HEK293 (cell line): ENCODE measurements around the gene ZNF654.

Experiments
- CTCF ChIA-PET: fragments of 350-600 bp; formaldehyde crosslinking; extraction: SDS; loops from one replicate; lab custom pipeline; 2021; ENCODE audit warnings: antibody characterized with exemption; lab: Yijun Ruan, JAX
- POLR2A ChIA-PET: fragments of 300-600 bp; formaldehyde crosslinking; extraction: SDS; loops from one replicate; lab custom pipeline; 2020; ENCODE audit warnings: antibody characterized with exemption, inconsistent platforms; lab: Yijun Ruan, JAX
- H3K27ac ChIP-seq: fragments of 200-500 bp; sonication (Bioruptor generic); 2 replicates; pipeline ENCODE4 v1.5.1; 2014; ENCODE audit warnings: low read depth, low read length, control low read depth, inconsistent platforms; ENCODE audit errors: extremely low read depth
- H3K36me3 ChIP-seq, 2 experiments: fragments of 200-500 bp in 1 of 2; sonication (Bioruptor generic) in 1 of 2; 1 replicate in 1 of 2; 2 replicates in 1 of 2; pipeline ENCODE4 v1.5.1; 2014 to 2017; ENCODE audit warnings: inconsistent platforms in 2 of 2, low read length in 2 of 2; ENCODE audit not compliant: control insufficient read depth in 2 of 2, insufficient read depth in 1 of 2
- H3K4me1 ChIP-seq: fragments of 200-500 bp; sonication (Bioruptor generic); 2 replicates; pipeline ENCODE4 v1.5.1; 2014; ENCODE audit warnings: mild to moderate bottlenecking, low read length, inconsistent platforms; ENCODE audit not compliant: control insufficient read depth, insufficient read depth
- H3K4me3 ChIP-seq: 2 replicates; pipeline ENCODE4 v1.5.1; 2011; ENCODE audit warnings: low read depth, mild to moderate bottlenecking, control low read depth, low read length, moderate library complexity
- H3K9me3 ChIP-seq: fragments of 200-500 bp; sonication (Bioruptor generic); 2 replicates; pipeline ENCODE4 v1.5.1; 2014; ENCODE audit warnings: low read depth, low read length, inconsistent platforms; ENCODE audit not compliant: control insufficient read depth, insufficient read depth
- PRDM1 ChIP-seq: fragments of 450-650 bp; formaldehyde crosslinking; IDR thresholded peaks from 2 replicates; pipeline ENCODE4; 2016; ENCODE audit warnings: missing biosample characterization, missing genetic modification characterization
- ZBTB20 ChIP-seq: fragments of 450-650 bp; formaldehyde crosslinking; IDR thresholded peaks from 2 replicates; pipeline ENCODE4 v1.5.1; 2016; ENCODE audit warnings: missing biosample characterization, missing genetic modification characterization
- ZBTB48 ChIP-seq: fragments of 450-650 bp; formaldehyde crosslinking; IDR thresholded peaks from 2 replicates; pipeline ENCODE4 v1.5.1; 2016; ENCODE audit warnings: missing biosample characterization, missing genetic modification characterization
- ZBTB8A ChIP-seq: fragments of 450-650 bp; formaldehyde crosslinking; IDR thresholded peaks from 2 replicates; pipeline ENCODE4 v1.5.1; 2016; ENCODE audit warnings: missing biosample characterization, missing genetic modification characterization
- ZEB2 ChIP-seq: fragments of 450-650 bp; formaldehyde crosslinking; IDR thresholded peaks from 2 replicates; pipeline ENCODE4 v1.5.1; 2016; ENCODE audit warnings: missing biosample characterization, missing genetic modification characterization
- ZFHX2 ChIP-seq: fragments of 450-650 bp; formaldehyde crosslinking; conservative IDR thresholded peaks from 2 replicates; pipeline ENCODE4 v1.5.1; 2016; ENCODE audit warnings: missing biosample characterization, missing genetic modification characterization
- ZNF202 ChIP-seq: fragments of 450-650 bp; formaldehyde crosslinking; IDR thresholded peaks from 2 replicates; pipeline ENCODE4 v1.5.1; 2016; ENCODE audit warnings: missing biosample characterization, missing genetic modification characterization, borderline replicate concordance
- ZNF211 ChIP-seq: fragments of 450-650 bp; formaldehyde crosslinking; IDR thresholded peaks from 2 replicates; pipeline ENCODE4 v1.5.1; 2016; ENCODE audit warnings: low read depth, missing biosample characterization, missing genetic modification characterization
- ZNF266 ChIP-seq: fragments of 450-650 bp; formaldehyde crosslinking; IDR thresholded peaks from 2 replicates; pipeline ENCODE4 v1.5.1; 2016; ENCODE audit warnings: missing biosample characterization, missing genetic modification characterization, low read depth
- ZNF324 ChIP-seq: fragments of 450-650 bp; formaldehyde crosslinking; IDR thresholded peaks from 2 replicates; pipeline ENCODE4 v1.5.1; 2016; ENCODE audit warnings: missing biosample characterization, missing genetic modification characterization
- ZNF341 ChIP-seq: fragments of 450-650 bp; formaldehyde crosslinking; IDR thresholded peaks from 2 replicates; pipeline ENCODE4; 2016; ENCODE audit warnings: low read depth, missing biosample characterization, missing genetic modification characterization
- ZNF354C ChIP-seq: fragments of 450-650 bp; formaldehyde crosslinking; IDR thresholded peaks from 2 replicates; pipeline ENCODE4 v1.5.1; 2016; ENCODE audit warnings: missing biosample characterization, missing genetic modification characterization, low read depth, borderline replicate concordance
- ZNF501 ChIP-seq: fragments of 450-650 bp; formaldehyde crosslinking; IDR thresholded peaks from 2 replicates; pipeline ENCODE4 v1.5.1; 2016; ENCODE audit warnings: missing biosample characterization, missing genetic modification characterization
- ZNF549 ChIP-seq: fragments of 450-650 bp; IDR thresholded peaks from 2 replicates; pipeline ENCODE4 v1.5.1; 2018; ENCODE audit warnings: missing biosample characterization, missing genetic modification characterization, mild to moderate bottlenecking, inconsistent platforms, moderate library complexity
- ZNF785 ChIP-seq: fragments of 450-650 bp; formaldehyde crosslinking; IDR thresholded peaks from 2 replicates; pipeline ENCODE4 v1.5.1; 2016; ENCODE audit warnings: missing biosample characterization, missing genetic modification characterization
- ZXDB ChIP-seq: fragments of 450-650 bp; formaldehyde crosslinking; IDR thresholded peaks from 2 replicates; pipeline ENCODE4 v1.5.1; 2016; ENCODE audit warnings: missing biosample characterization, missing genetic modification characterization
- TF ChIP-seq, protein P1 (sequence below): fragments of 450-650 bp; formaldehyde crosslinking; conservative IDR thresholded peaks from 2 replicates; pipeline ENCODE4 v1.5.1; 2016; ENCODE audit warnings: low read depth, missing biosample characterization, missing genetic modification characterization
- TF ChIP-seq, protein P2 (sequence below): fragments of 450-650 bp; formaldehyde crosslinking; IDR thresholded peaks from 2 replicates; pipeline ENCODE4 v1.5.1; 2016; ENCODE audit warnings: missing biosample characterization, missing genetic modification characterization
- TF ChIP-seq, protein P3 (sequence below): fragments of 450-650 bp; IDR thresholded peaks from 2 replicates; pipeline ENCODE4 v1.5.1; 2018; ENCODE audit warnings: missing biosample characterization, mild to moderate bottlenecking, missing genetic modification characterization
- TF ChIP-seq, protein P4 (sequence below): fragments of 450-650 bp; formaldehyde crosslinking; IDR thresholded peaks from 2 replicates; pipeline ENCODE4 v1.5.1; 2017; ENCODE audit warnings: missing biosample characterization, missing genetic modification characterization
- TF ChIP-seq, protein P5 (sequence below): fragments of 450-650 bp; formaldehyde crosslinking; IDR thresholded peaks from 2 replicates; pipeline ENCODE4 v1.5.1; 2016; ENCODE audit warnings: missing biosample characterization, missing genetic modification characterization
- TF ChIP-seq, protein P6 (sequence below): fragments of 450-650 bp; formaldehyde crosslinking; IDR thresholded peaks from 2 replicates; pipeline ENCODE4 v1.5.1; 2016; ENCODE audit warnings: missing biosample characterization, missing genetic modification characterization
- TF ChIP-seq, protein P7 (sequence below): fragments of 450-650 bp; formaldehyde crosslinking; IDR thresholded peaks from 2 replicates; pipeline ENCODE4 v1.5.1; 2016; ENCODE audit warnings: missing biosample characterization, missing genetic modification characterization

Gene ZNF654

DNA sequence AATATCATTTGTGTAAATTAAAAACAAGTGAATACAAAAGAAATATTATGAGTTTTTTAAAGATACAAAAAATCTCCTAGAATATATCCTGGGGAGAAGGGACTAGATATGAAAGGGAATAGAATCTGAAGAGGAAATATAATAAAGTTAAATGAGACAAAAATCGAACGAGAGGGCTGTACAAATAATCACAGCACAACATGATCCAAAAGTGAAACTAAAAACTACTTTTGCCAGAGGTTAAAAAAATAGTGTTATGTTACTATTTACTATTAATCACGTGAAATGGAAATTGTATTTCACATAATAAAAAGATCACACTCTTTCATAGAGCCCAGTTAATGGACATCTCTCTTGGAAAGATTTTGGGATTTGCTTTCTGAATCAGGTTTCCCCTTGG, 28.8 kb upstream of the ZNF654 start (continued):
- TF ChIP-seq ZNF354C (tag by site-specific recombination), result no peak

DNA sequence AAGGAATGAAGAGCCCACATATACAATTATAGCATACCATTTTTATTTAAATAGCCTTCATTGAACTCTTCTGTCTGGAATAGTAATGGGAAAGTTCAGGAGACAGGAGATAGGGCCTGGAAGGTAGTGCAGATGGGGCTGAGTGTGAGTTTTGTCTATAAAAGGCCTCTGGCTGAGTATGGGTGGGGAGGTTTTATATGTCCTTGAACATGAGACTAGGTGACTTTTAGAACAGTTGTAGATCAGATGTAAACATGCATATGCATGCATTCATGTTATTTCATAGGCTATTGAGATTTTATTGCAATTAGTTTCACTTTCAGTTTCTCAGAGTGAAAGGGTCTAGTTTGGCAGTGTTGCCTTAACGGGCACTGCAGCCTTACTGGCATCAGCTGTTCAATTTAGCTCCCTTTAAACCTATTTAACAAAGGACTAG, 27.4 kb upstream of the ZNF654 start:
- Histone ChIP-seq H3K27ac (no peak overlapping the region), H3K36me3 (no peaks in the 10 kb centered on the region), H3K4me1 (no peaks in the 10 kb centered on the region), H3K4me3 (peak overlapping the region; percentile 21), H3K9me3 (no peaks in the 10 kb centered on the region)
- POLR2A ChIA-PET, result no interaction called here
- CTCF ChIA-PET, result no interaction called here
- TF ChIP-seq ZBTB8A (tag by site-specific recombination) (0 out of 2 replicates have a peak, but pooled peaks have one; percentile 24), ZNF785 (tag by site-specific recombination) (no peak), ZFHX2 (no peak), ZBTB20 (tag by site-specific recombination) (no peak), ZNF266 (tag by site-specific recombination) (no peak), ZNF501 (tag by site-specific recombination) (no peak), ZNF211 (no peak), ZEB2 (no peak), PRDM1 (tag by site-specific recombination) (peak; percentile 72), ZBTB48 (tag by site-specific recombination) (no peak), ZNF324 (tag by site-specific recombination) (no peak), ZNF341 (peak; percentile 37; the same call in 1 of the 2 replicates), ZNF549 (tag by site-specific recombination) (no peak), ZXDB (tag by site-specific recombination) (no peak), ZNF202 (no peak)
- TF ChIP-seq, protein P1, sequence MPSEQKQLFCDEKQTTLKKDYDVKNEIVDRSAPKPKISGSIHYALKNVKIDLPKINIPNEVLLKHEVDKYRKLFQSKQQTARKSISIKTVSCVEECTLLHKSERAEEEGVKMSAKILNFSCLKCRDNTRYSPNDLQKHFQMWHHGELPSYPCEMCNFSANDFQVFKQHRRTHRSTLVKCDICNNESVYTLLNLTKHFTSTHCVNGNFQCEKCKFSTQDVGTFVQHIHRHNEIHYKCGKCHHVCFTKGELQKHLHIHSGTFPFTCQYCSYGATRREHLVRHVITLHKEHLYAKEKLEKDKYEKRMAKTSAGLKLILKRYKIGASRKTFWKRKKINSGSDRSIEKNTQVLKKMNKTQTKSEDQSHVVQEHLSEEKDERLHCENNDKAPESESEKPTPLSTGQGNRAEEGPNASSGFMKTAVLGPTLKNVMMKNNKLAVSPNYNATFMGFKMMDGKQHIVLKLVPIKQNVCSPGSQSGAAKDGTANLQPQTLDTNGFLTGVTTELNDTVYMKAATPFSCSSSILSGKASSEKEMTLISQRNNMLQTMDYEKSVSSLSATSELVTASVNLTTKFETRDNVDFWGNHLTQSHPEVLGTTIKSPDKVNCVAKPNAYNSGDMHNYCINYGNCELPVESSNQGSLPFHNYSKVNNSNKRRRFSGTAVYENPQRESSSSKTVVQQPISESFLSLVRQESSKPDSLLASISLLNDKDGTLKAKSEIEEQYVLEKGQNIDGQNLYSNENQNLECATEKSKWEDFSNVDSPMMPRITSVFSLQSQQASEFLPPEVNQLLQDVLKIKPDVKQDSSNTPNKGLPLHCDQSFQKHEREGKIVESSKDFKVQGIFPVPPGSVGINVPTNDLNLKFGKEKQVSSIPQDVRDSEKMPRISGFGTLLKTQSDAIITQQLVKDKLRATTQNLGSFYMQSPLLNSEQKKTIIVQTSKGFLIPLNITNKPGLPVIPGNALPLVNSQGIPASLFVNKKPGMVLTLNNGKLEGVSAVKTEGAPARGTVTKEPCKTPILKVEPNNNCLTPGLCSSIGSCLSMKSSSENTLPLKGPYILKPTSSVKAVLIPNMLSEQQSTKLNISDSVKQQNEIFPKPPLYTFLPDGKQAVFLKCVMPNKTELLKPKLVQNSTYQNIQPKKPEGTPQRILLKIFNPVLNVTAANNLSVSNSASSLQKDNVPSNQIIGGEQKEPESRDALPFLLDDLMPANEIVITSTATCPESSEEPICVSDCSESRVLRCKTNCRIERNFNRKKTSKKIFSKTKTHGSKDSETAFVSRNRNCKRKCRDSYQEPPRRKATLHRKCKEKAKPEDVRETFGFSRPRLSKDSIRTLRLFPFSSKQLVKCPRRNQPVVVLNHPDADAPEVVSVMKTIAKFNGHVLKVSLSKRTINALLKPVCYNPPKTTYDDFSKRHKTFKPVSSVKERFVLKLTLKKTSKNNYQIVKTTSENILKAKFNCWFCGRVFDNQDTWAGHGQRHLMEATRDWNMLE (tag by site-specific recombination), result 0 out of 2 replicates have a peak, but pooled peaks have one; percentile 17
- TF ChIP-seq, protein P2, sequence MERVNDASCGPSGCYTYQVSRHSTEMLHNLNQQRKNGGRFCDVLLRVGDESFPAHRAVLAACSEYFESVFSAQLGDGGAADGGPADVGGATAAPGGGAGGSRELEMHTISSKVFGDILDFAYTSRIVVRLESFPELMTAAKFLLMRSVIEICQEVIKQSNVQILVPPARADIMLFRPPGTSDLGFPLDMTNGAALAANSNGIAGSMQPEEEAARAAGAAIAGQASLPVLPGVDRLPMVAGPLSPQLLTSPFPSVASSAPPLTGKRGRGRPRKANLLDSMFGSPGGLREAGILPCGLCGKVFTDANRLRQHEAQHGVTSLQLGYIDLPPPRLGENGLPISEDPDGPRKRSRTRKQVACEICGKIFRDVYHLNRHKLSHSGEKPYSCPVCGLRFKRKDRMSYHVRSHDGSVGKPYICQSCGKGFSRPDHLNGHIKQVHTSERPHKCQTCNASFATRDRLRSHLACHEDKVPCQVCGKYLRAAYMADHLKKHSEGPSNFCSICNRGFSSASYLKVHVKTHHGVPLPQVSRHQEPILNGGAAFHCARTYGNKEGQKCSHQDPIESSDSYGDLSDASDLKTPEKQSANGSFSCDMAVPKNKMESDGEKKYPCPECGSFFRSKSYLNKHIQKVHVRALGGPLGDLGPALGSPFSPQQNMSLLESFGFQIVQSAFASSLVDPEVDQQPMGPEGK, result no peak
- TF ChIP-seq, protein P3, sequence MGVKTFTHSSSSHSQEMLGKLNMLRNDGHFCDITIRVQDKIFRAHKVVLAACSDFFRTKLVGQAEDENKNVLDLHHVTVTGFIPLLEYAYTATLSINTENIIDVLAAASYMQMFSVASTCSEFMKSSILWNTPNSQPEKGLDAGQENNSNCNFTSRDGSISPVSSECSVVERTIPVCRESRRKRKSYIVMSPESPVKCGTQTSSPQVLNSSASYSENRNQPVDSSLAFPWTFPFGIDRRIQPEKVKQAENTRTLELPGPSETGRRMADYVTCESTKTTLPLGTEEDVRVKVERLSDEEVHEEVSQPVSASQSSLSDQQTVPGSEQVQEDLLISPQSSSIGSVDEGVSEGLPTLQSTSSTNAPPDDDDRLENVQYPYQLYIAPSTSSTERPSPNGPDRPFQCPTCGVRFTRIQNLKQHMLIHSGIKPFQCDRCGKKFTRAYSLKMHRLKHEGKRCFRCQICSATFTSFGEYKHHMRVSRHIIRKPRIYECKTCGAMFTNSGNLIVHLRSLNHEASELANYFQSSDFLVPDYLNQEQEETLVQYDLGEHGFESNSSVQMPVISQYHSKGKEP (tag by site-specific recombination), result peak; percentile 60; the same call in 1 of the 2 replicates
- TF ChIP-seq, protein P4, sequence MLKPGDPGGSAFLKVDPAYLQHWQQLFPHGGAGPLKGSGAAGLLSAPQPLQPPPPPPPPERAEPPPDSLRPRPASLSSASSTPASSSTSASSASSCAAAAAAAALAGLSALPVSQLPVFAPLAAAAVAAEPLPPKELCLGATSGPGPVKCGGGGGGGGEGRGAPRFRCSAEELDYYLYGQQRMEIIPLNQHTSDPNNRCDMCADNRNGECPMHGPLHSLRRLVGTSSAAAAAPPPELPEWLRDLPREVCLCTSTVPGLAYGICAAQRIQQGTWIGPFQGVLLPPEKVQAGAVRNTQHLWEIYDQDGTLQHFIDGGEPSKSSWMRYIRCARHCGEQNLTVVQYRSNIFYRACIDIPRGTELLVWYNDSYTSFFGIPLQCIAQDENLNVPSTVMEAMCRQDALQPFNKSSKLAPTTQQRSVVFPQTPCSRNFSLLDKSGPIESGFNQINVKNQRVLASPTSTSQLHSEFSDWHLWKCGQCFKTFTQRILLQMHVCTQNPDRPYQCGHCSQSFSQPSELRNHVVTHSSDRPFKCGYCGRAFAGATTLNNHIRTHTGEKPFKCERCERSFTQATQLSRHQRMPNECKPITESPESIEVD (tag by site-specific recombination), result no peak
- TF ChIP-seq, protein P5, sequence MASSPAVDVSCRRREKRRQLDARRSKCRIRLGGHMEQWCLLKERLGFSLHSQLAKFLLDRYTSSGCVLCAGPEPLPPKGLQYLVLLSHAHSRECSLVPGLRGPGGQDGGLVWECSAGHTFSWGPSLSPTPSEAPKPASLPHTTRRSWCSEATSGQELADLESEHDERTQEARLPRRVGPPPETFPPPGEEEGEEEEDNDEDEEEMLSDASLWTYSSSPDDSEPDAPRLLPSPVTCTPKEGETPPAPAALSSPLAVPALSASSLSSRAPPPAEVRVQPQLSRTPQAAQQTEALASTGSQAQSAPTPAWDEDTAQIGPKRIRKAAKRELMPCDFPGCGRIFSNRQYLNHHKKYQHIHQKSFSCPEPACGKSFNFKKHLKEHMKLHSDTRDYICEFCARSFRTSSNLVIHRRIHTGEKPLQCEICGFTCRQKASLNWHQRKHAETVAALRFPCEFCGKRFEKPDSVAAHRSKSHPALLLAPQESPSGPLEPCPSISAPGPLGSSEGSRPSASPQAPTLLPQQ (tag by site-specific recombination), result no peak
- TF ChIP-seq, protein P6, sequence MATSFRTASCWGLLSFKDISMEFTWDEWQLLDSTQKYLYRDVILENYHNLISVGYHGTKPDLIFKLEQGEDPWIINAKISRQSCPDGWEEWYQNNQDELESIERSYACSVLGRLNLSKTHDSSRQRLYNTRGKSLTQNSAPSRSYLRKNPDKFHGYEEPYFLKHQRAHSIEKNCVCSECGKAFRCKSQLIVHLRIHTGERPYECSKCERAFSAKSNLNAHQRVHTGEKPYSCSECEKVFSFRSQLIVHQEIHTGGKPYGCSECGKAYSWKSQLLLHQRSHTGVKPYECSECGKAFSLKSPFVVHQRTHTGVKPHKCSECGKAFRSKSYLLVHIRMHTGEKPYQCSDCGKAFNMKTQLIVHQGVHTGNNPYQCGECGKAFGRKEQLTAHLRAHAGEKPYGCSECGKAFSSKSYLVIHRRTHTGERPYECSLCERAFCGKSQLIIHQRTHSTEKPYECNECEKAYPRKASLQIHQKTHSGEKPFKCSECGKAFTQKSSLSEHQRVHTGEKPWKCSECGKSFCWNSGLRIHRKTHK, result no peak
- TF ChIP-seq, protein P7, sequence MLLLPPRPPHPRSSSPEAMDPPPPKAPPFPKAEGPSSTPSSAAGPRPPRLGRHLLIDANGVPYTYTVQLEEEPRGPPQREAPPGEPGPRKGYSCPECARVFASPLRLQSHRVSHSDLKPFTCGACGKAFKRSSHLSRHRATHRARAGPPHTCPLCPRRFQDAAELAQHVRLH (tag by site-specific recombination), result no peak
